Fibroblast of the conjunctiva (primary cell): ENCODE results near the gene UCN2.

Experiments used
- DNase-seq: peaks from one replicate; pipeline ENCODE4 v3.0.0-alpha.2; 2010; ENCODE audit warnings: low read depth

UCN2 gene

GRCh38 chr3:48591436-48591835 lies 27.9 kb upstream of the UCN2 start:
- DNase-seq, result no peak

DNA sequence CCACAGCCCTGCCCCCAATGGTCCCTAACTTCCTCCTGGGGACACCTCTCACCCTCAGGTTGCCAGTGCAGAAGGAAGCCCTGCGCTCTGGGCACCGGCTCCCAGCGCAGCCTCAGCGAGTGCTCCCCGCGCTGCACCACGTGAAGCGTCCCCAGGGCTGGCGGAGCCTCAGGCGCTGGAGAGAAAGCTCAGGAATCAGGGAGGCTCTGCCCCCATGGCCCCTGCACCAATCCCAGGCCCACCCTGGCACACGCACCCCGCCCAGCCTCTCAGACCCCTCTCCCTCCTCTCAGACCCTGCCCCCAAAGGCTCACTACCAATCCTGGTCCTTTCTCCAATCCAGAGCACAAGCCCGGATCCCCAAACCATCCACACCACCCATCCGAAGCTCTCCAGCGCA lies 24.6 kb upstream of the UCN2 start:
- DNase-seq, result no peak

GRCh38 chr3:48587686-48588085 lies 24.1 kb upstream of the UCN2 start:
- DNase-seq, result no peak

- DNase-seq, result no peak
These were observed 21.8 kb upstream of the UCN2 start for GRCh38 chr3:48585411-48585810.

- DNase-seq, result no peak
These were observed 21.3 kb upstream of the UCN2 start for GRCh38 chr3:48584836-48585235.

DNA sequence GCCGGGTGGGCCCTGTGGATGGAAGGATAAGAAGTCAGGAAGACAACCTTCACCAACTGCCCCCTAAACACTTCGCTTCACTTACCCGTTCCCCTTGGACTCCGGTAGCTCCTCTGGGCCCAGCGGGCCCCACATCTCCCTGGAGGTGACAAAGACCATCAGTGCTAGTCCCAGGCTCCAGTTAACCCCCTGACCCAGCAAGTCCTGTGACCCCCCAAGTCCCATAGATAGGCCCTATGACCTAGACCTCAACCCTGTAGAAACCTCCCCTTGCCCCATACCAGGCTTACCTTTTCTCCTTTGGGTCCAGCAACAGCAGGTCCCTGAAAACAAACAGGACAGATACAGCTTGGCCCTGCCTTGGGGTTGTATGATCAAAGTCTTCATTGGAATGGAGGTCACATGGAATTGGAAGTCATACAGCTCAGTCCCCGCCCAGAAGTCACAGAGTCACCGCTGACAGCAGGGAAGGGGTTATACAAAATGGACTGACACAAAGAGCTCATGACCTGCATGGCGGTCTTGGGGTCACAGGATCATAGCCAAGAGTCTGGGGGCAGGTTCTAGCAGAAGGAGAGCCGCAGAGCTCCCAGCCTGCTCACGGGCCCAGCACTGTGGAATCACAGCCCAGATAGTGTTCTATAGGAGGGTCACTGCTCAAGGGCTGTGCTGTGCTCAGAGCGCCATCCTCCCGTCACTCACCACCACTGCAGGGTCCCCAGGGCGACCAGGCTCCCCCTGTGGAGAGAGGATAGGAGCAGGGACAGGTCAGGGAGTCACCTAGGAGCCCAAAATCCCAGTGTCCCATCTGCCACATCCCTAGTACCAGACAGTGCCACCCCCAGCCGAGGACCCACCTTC lies 18.3 kb upstream of the UCN2 start:
- no peak for DNase-seq

GRCh38 chr3:48576647-48577046 lies 13.1 kb upstream of the UCN2 start:
- no peak for DNase-seq

DNA sequence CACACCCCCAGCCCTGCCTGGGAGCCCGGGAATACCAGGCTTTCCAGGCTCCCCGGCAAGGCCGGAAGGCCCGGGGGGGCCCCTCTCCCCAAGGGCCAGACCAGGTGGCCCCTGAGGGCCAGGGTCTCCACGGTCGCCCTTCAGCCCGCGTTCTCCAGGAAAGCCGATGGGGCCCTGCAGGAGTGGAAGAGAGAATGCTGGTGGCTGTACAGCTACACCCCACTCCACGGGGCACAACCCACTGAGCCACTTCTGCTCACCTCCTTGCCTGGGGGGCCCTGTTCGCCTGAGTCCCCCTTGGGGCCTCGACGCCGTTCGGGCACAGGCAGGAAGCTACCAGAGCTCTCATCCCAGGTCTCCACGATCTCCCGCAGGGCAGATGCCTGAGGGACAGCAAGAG lies 11.8 kb upstream of the UCN2 start:
- DNase-seq, result no peak

DNA sequence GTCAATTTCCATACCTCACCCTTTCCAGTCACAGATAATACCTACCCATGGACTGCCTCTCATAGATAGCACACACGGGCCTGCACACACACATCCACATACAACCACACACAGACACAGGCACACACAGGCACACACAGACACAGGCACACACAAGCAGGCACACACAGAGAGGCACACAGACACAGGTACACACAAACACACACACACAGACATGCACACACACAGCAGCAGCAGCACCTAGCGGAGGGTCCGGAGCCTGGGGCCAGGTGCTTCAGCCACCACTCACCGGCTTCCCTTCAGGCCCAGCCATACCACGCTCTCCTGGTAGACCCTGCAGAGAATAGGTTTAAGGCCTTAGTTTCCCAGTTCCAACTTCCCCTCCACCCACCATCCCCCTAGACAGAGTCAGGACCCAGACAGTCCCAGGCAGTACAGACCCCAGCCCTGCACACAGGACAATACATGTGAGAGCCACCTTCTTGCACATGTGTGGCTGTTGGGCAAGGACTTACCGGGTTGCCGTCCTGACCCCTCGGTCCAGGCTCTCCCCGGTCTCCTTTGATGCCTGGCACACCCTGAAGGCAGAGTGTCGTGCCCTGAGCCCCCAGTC lies 10.5 kb upstream of the UCN2 start:
- no peak for DNase-seq

GRCh38 chr3:48572517-48572916 lies 8.9 kb upstream of the UCN2 start:
- DNase-seq, result no peak

- no peak for DNase-seq
These were observed 8.4 kb upstream of the UCN2 start for GRCh38 chr3:48571938-48572337.

DNA sequence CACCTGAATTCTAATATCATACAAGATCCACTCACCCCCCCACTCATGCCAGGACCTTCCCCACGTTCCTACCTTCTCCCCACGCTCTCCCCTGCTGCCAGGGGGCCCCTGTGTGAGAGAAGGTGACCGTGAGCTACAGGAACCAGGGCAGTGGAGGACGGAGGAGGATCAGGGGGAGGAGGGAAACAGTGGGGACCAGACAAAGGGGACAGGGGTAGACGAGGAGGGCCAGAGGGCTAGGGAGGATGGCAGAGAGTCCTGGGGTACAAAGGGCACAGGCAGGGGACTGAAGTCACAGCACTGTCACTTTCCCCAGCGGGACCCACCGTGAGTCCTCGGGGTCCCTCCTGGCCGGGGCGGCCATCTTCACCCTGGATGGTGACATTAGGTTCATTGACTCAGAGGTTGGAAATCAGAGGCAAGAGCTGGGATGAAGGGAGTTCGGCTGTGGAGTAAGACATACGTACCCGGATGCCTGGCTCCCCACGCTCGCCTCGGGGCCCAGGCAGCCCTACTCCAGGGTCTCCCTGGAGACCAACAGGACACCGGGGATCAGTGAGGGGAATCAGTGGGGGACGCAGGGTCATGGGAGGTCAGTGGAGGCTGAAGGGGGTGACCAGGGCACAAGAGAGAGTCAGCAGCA lies 6.3 kb upstream of the UCN2 start:
- DNase-seq, result no peak

DNA sequence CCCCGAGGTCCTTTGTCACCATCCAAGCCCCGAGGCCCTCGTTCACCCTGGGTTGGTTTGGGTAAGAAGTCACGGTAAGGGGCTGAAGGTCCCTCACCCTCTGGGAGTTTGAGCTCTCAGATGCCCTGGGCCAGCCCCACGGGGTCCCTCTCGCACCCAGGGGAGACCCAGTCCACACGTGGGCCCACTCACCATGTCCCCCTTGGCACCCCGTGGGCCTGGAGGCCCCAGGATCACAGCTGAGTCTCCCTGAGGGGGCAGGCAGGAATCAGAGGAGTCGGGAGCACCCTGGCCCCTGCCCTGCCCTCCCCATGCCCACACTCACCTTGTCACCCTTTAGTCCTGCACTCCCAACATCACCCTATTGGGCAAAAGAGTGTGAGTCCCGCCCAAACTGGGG lies 5.8 kb upstream of the UCN2 start:
- no peak for DNase-seq

GRCh38 chr3:48568476-48568875 lies 4.9 kb upstream of the UCN2 start:
- DNase-seq, result no peak

DNA sequence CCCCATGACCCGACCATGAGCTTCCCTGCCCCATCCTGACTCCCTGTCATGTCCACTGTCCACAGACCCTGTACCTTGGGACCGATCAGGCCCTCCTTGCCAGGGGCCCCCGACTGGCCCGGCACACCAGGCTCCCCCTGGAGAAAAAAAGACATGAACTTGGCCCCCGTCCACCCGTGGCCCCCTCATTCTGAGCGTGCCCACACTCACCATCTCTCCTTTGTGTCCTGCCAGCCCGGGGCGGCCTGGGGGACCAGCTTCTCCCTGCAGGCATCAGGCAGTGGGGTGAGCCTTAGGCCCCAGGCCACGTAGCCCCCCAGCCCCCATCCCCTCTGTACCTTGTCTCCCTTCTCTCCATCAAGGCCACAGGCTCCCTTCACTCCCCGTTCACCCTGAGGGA lies 3.9 kb upstream of the UCN2 start:
- DNase-seq, result no peak

- DNase-seq, result no peak
These were observed 3.5 kb upstream of the UCN2 start for GRCh38 chr3:48567090-48567489.

- DNase-seq, result no peak
These were observed 2.8 kb upstream of the UCN2 start for GRCh38 chr3:48566401-48566760.

DNA sequence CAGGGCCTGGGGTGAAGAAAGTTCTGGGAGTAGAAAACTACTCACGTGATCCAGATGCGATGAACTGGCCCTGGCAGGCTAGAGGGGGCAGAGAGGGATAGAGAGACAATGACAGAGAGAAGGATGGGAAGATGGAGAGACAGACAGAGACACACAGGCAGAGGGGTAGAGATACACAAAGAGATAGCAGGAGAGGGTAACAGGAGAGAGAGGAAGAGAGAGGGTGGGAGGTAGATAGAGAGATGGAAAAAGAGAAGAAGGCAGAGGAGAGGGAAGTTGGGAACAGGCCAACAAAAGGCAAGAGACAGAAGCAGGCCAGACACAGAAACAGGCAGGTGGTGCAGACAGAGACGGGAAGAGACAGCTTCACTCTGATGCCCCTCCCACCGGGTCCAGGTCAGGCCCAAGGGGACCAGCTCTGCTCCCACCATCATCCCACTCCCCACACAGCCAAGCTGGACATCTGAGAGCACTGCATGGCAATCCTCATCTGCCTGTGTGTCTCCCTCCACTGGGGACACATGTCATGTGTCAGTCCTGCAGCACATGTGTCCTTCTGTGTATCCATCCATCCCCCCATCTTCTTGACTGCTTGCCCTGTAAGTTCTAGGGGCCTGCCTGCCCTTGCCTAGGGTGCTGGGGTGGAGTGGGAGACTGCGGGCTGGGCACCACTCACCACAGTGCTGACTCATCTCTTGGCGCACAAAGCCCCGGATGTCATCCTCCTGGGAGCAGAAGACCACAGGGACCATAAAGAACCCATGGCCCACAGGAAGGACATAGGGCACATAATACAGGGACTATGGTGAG lies 2.2 kb upstream of the UCN2 start:
- DNase-seq, result no peak

GRCh38 chr3:48565186-48565585 lies 1.6 kb upstream of the UCN2 start:
- DNase-seq, result no peak

- no peak for DNase-seq
These were observed 1.1 kb upstream of the UCN2 start for GRCh38 chr3:48564667-48565066.

DNA sequence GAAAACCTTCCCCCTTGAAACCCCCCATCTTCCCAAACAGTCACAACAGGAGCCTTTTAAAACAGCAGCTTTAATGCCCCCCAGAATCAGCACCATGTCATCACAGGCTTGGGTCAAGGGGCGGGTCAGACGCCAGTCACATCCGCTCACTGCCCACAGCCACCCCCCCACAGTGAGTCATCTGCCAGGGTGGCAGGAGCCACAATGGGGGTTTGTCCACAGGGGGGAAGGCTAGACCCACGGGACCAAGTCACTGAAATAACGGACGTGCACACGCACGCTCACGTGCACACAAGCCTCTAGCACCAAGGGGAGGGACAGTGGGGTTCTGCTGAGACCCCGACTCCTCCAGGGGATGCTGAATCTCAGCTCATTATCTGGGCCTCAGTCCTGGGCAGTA lies 441 bp upstream of the UCN2 start:
- DNase-seq, result no peak

DNA sequence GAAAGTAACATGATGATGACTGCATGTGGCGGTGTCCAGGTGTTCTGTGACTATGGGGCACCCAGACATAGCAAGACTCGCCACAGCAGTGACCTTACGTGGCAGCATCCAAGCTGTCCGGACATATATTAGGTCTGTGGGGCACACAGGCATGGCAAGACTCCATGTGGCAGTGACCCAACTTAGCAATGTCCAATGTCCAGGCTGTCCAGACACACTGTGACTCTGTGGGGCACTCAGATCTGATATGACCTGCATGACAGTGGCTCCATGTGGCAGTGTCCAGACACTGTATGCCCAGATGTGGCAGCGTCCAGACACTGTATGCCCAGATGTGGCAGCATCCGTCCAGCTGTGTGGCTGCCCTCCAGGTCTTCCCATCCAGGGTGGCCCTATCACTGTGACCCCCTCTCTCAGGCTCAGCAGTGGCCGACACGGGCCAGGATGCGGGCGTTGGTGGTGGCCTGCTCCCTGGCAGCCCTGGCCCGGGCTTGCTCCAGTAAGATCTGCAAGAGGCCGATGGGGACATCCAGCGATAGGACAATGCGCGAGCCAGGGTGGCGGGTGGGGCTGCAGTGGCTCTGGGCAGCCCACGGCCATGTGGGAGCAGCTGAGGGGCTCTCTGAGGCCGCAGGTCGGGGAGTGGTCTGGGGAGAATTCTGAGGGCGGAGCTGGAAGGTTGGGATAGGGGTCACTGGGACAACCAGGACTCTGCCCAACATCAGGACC lies 1.1 kb downstream of the UCN2 start:
- no peak for DNase-seq
